GM06990 (cell line): ENCODE results near the gene PAQR4.

ENCODE experiments used
- DNase-seq: peaks from one replicate; pipeline ENCODE4 v3.0.0-alpha.2; 2011; ENCODE audit not compliant: insufficient read length; ENCODE audit errors: extremely low read depth
- H3K27me3 ChIP-seq: replicated peaks from 2 replicates; pipeline ENCODE4 v1.6.0; 2011; ENCODE audit warnings: low read length; ENCODE audit not compliant: control insufficient read depth, insufficient read depth
- H3K36me3 ChIP-seq: 2 replicates; pipeline ENCODE4 v1.5.1; 2011; ENCODE audit warnings: low read length; ENCODE audit not compliant: control insufficient read depth, insufficient read depth
- H3K4me3 ChIP-seq: replicated peaks from 2 replicates; pipeline ENCODE4 v1.5.1; 2011; ENCODE audit warnings: low read depth, mild to moderate bottlenecking, control low read depth, low read length
- TF ChIP-seq, protein P1 (sequence below): IDR thresholded peaks from 2 replicates; pipeline ENCODE4 v1.5.1; 2011; ENCODE audit warnings: low read length, control low read depth, mild to moderate bottlenecking, inconsistent platforms; ENCODE audit not compliant: insufficient read depth, poor library complexity, severe bottlenecking

Gene PAQR4

DNA sequence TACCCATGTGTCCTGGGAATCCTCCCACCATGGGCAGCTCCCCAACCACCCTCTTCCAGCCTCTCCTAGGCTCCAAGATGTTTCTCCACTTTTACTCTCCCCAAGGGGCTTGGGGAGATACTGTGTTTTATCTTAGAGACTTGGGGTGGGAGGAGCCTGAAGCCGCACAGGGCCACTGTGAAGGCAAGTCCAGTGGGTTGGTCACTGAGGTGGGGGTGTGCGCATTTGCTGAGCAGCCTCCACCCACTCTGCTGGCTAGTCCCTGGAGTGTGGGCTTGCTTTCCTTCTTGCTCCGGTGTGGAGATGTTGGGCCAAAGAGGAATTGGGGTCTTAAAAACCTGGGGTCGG lies 39.5 kb downstream of the PAQR4 start:
- no peak overlapping the region for H3K4me3 ChIP-seq
- no peak for DNase-seq
- TF ChIP-seq, protein P1, sequence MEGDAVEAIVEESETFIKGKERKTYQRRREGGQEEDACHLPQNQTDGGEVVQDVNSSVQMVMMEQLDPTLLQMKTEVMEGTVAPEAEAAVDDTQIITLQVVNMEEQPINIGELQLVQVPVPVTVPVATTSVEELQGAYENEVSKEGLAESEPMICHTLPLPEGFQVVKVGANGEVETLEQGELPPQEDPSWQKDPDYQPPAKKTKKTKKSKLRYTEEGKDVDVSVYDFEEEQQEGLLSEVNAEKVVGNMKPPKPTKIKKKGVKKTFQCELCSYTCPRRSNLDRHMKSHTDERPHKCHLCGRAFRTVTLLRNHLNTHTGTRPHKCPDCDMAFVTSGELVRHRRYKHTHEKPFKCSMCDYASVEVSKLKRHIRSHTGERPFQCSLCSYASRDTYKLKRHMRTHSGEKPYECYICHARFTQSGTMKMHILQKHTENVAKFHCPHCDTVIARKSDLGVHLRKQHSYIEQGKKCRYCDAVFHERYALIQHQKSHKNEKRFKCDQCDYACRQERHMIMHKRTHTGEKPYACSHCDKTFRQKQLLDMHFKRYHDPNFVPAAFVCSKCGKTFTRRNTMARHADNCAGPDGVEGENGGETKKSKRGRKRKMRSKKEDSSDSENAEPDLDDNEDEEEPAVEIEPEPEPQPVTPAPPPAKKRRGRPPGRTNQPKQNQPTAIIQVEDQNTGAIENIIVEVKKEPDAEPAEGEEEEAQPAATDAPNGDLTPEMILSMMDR, result no peak
- no peaks in the 10 kb centered on the region; the same call in none of the 2 replicates for H3K27me3 ChIP-seq
- no peaks in the 10 kb centered on the region for H3K36me3 ChIP-seq

DNA sequence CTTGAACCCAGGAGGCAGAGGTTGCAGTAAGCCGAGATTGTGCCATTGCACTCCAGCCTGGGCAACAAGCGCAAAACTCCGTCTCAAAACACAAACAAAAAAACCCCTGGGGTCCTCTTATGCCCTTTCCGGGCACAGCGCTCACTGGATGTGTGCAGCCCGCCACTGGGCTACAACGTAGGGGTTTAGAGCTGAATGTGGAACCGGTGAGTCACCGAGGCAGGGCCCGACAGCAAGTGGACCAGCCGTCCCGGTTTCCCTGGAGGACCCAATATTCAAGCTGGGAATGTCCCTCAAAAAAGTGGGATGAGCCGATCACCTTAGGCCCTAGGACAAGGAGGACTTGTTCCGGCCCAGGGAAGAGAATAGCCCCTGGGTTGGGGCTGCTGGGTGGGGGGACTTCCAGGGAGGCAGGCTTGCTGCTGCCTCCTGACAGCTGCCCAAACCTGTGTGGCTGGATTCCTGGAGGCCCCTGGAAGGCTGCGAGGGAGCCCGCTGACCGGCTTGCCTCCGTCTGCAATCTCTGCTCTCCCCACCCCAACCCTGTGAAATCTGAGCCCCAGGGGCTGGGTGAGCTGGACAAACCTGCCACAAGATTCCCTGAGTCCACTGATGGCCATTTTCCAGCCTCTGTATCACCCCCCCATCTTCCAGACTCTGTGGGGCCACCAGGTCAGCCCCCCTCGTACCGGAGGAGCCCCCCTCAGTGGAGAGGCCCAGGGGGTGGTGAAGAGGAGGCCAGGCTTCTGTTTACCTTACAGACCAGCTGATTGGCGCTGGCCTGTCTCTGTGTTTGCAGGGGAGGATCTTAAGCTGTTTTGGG lies 40.6 kb downstream of the PAQR4 start:
- no peak for DNase-seq
- no peak overlapping the region for H3K4me3 ChIP-seq

DNA sequence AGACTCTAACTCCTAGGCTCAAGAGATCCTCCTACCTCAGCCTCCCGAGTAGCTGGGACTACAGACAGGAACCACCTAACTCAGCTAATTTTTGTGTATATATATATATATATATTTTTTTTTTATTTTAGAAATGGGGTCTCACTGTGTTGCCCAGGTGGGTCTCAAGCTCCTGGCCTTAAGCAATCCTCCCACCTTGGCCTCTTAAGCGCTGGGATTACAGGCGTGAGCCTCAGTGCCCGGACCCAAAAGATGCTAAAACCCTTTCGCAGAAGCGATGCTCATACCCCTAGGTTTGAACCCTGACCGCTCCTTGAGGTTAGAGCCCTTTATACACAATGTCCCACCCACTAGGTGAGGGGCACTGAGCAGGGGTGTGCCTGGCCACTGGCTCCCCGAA lies 41.4 kb downstream of the PAQR4 start:
- no peaks in the 10 kb centered on the region; the same call in none of the 2 replicates for H3K27me3 ChIP-seq
- TF ChIP-seq, protein P1, result no peak
- no peak overlapping the region for H3K4me3 ChIP-seq
- H3K36me3 ChIP-seq, result no peaks in the 10 kb centered on the region
- DNase-seq, result no peak

More for the DNA sequence above, 40.6 kb downstream of the PAQR4 start:
- Histone ChIP-seq H3K36me3 (no peaks in the 10 kb centered on the region), H3K27me3 (no peaks in the 10 kb centered on the region; the same call in none of the 2 replicates)
- TF ChIP-seq, protein P1, result no peak

DNA sequence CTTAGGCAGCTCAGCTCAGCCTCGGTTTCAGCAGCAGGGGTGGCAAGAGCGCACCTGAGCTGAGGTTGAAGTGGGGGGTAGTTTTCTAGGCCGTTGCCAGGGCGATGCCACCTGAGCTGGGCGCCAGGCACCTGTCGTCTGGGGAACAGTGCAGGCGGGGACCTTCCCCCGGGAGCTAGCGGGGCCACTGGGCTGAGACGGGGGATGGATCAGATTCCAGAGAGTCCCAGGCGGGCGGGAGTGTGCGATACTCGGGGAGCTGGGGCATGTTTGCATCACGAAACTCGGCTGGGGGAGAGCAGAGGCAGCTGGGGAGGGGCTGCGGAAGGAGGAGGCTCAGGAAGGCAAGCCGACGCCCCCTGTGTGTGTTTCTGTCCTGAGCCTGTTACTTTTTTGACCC lies 43.1 kb downstream of the PAQR4 start:
- Histone ChIP-seq H3K36me3 (no peaks in the 10 kb centered on the region), H3K4me3 (no peak overlapping the region), H3K27me3 (no peaks in the 10 kb centered on the region; the same call in none of the 2 replicates)
- TF ChIP-seq, protein P1, result no peak
- no peak for DNase-seq

DNA sequence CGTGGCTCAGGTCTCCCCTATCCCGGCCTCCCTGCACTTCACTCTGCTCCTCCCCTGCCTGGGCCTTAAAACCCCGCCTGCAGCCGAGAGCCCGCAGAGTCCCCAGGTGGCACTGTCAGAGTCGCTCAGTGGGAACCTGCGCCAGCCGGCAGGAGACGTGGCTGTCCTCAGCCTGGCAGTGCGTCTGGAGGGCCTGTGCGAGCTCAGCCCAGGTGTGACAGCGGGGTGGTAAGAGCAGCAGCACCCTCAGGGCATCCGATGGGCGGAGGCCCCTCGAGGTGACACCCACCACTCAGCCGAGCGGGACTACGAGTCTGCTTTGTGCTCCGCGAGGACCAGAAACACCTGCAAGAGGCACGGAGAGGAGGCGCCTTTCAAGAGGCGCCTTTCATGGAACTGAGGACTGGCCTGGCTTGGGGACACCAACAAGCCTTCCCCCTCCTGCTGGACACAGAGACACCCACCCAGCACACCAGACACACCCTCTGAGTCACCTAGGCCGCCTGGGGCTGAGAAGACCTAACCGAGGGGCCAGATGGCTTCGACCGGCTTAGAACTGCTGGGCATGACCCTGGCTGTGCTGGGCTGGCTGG lies 43.8 kb downstream of the PAQR4 start, which contains the start of gene CLDN9:
Gene CLDN9, plus strand, starts transcription at position 96 of the 593 bp plus-strand sequence. Its CDS starts 440 bp downstream, at position 536.
- no peak for DNase-seq
- no peak within 1 kb of the TSS for H3K4me3 ChIP-seq
- no peaks in the 10 kb centered on the region; the same call in none of the 2 replicates for H3K27me3 ChIP-seq
- no peaks in the 10 kb centered on the region for H3K36me3 ChIP-seq
- TF ChIP-seq, protein P1, result no peak
